ENCODE measurements around the gene MAGEB3. TPM values are rescaled to one million over a fixed set of nuclear protein-coding genes. Genes with fewer than 3 reads are reported as not detected.

MAGEB3 gene, protein sequence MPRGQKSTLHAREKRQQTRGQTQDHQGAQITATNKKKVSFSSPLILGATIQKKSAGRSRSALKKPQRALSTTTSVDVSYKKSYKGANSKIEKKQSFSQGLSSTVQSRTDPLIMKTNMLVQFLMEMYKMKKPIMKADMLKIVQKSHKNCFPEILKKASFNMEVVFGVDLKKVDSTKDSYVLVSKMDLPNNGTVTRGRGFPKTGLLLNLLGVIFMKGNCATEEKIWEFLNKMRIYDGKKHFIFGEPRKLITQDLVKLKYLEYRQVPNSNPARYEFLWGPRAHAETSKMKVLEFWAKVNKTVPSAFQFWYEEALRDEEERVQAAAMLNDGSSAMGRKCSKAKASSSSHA
- total RNA-seq (2014; rRNA removed; shearing (Covaris generic)) (not detected in 2 replicates), total RNA-seq (2022) (not detected in 2 replicates), Bru-seq, nascent RNA (not detected), BruChase-seq, experiment 1, labeled RNA remaining after a 6-hour chase (not detected), BruChase-seq, experiment 2, labeled RNA remaining after a 2-hour chase (not detected)
- long read RNA-seq = 0 reads

DNA sequence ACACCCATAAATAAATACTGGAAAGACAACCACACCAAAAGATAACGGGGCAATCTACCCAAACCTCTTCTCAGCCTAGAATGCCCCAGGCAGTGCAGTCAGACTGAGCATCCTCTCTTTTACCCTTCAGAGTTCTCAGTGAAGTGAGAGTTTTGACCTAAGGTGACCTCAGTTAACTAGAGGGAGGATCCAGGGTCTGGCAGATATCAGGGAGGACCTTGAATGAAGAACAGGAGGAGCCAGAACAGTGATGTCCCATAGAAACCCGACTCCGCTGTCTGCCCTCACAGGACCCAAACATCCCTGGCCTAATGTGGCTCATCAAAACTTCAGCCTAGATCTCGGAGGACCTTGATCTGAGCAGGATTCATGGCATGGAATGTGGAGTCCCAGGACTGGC is at the start of gene MAGEB3:
Gene MAGEB3, plus strand, starts transcription at position 263 of the 400 bp plus-strand sequence. CDS start 5,268 bp downstream, outside the sequence.
- no peaks in the 10 kb centered on the region for H4K20me1 ChIP-seq (ENCODE audit: insufficient read depth, low read length)
- H3K36me3 ChIP-seq (ENCODE audit: insufficient read depth, low read length) = no peaks in the 10 kb centered on the region
- H3K4me3 ChIP-seq (ENCODE audit: low read depth, low read length, poor library complexity, severe bottlenecking) = no peak within 1 kb of the TSS
- BruUV-seq (replicated peaks) = no TSS peak
- no peak within 1 kb of the TSS for H3K4me2 ChIP-seq (ENCODE audit: low read length)
- no peak within 1 kb of the TSS for H3K27ac ChIP-seq (ENCODE audit: low read depth, low read length, poor library complexity, severe bottlenecking)
- CTCF ChIA-PET (ENCODE audit: unreplicated experiment) = no interaction called here
- POLR2A ChIA-PET = no interaction called here
- H2AFZ ChIP-seq (ENCODE audit: low read length) = no peak within 1 kb of the TSS
- H3K9me3 ChIP-seq (ENCODE audit: low read length) = no peaks in the 10 kb centered on the region
- H3K79me2 ChIP-seq (ENCODE audit: insufficient read depth, low read depth, low read length) = no peaks in the 10 kb centered on the region
- no peaks in the 10 kb centered on the region for H3K4me1 ChIP-seq (ENCODE audit: insufficient read depth, low read length, poor library complexity, severe bottlenecking)
- TF ChIP-seq, protein P1, sequence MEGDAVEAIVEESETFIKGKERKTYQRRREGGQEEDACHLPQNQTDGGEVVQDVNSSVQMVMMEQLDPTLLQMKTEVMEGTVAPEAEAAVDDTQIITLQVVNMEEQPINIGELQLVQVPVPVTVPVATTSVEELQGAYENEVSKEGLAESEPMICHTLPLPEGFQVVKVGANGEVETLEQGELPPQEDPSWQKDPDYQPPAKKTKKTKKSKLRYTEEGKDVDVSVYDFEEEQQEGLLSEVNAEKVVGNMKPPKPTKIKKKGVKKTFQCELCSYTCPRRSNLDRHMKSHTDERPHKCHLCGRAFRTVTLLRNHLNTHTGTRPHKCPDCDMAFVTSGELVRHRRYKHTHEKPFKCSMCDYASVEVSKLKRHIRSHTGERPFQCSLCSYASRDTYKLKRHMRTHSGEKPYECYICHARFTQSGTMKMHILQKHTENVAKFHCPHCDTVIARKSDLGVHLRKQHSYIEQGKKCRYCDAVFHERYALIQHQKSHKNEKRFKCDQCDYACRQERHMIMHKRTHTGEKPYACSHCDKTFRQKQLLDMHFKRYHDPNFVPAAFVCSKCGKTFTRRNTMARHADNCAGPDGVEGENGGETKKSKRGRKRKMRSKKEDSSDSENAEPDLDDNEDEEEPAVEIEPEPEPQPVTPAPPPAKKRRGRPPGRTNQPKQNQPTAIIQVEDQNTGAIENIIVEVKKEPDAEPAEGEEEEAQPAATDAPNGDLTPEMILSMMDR (conservative IDR thresholded peaks at IDR 0.05; ENCODE audit: low read length) = no peak
- TF ChIP-seq EZH2phosphoT487 (IDR thresholded peaks at IDR 0.05; ENCODE audit: borderline replicate concordance, low read depth, low read length) = no peak
- intact Hi-C loops (cut with micrococcal nuclease; ENCODE audit: unreplicated experiment) = no loop called here
- H3K9me2 ChIP-seq (ENCODE audit: insufficient read depth, low read length) = no peaks in the 10 kb centered on the region
- no peak for DNase-seq (ENCODE audit: low spot score)

DNA sequence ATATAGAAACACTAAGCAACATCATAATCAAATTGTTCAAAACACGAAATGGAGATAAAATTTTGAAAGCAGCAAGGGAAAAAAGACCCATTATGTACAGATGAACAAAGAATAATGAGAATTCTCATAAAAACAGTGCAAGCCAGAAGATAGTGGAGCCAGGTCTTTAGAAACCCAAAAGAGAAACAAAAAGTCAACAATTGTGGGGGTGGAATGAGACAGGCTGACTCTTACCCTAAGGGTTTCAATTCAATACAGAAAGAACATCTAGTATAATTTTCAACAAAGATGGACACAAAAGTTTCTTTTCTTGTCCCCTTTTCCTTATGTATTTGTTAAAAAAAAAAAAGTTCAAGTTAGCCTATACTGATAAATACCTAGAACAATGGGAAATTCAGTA is 49.1 kb upstream of the MAGEB3 start:
- H3K79me2 ChIP-seq (ENCODE audit: insufficient read depth, low read depth, low read length) = no peaks in the 10 kb centered on the region
- H4K20me1 ChIP-seq (ENCODE audit: insufficient read depth, low read length) = no peaks in the 10 kb centered on the region
- no peaks in the 10 kb centered on the region for H3K9me2 ChIP-seq (ENCODE audit: insufficient read depth, low read length)
- H3K4me3 ChIP-seq (ENCODE audit: low read depth, low read length, poor library complexity, severe bottlenecking) = no peak overlapping the region
- no peak overlapping the region for H3K27ac ChIP-seq (ENCODE audit: low read depth, low read length, poor library complexity, severe bottlenecking)
- H2AFZ ChIP-seq (ENCODE audit: low read length) = no peak overlapping the region
- intact Hi-C loops (cut with micrococcal nuclease; ENCODE audit: unreplicated experiment) = no loop called here
- ChIA-PET CTCF (ENCODE audit: unreplicated experiment) (no interaction called here), POLR2A (no interaction called here)
- H3K4me1 ChIP-seq (ENCODE audit: insufficient read depth, low read length, poor library complexity, severe bottlenecking) = no peaks in the 10 kb centered on the region
- DNase-seq (ENCODE audit: low spot score) = no peak
- no peaks in the 10 kb centered on the region for H3K36me3 ChIP-seq (ENCODE audit: insufficient read depth, low read length)
- TF ChIP-seq, protein P1 (conservative IDR thresholded peaks at IDR 0.05; ENCODE audit: low read length) = no peak
- TF ChIP-seq EZH2phosphoT487 (IDR thresholded peaks at IDR 0.05; ENCODE audit: borderline replicate concordance, low read depth, low read length) = no peak
- H3K4me2 ChIP-seq (ENCODE audit: low read length) = no peak overlapping the region
- BruUV-seq (replicated peaks) = no TSS peak
- H3K9me3 ChIP-seq (ENCODE audit: low read length) = no peaks in the 10 kb centered on the region

DNA sequence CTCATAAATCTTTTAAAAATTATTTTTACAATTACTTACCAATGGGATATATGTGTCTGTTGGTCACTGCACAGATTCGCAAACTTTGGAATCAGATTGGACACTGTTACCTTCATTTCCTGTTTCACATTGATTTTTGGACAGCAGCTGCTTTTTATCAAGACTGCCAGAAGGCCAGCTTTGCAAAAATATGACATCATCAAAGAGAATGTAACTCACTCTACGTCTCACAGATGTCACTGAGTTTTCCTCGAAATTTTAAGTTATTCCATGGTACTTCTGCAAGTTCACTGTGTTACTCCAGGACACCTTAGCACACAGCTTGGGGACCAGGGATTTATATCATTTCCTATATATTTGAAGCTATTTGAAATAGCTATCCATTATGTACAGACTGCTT is 46.9 kb upstream of the MAGEB3 start:
- H3K9me3 ChIP-seq (ENCODE audit: low read length) = no peaks in the 10 kb centered on the region
- H3K4me2 ChIP-seq (ENCODE audit: low read length) = no peak overlapping the region
- no peak for DNase-seq (ENCODE audit: low spot score)
- ChIA-PET POLR2A (no interaction called here), CTCF (ENCODE audit: unreplicated experiment) (no interaction called here)
- no peaks in the 10 kb centered on the region for H3K36me3 ChIP-seq (ENCODE audit: insufficient read depth, low read length)
- no peak overlapping the region for H3K4me3 ChIP-seq (ENCODE audit: low read depth, low read length, poor library complexity, severe bottlenecking)
- TF ChIP-seq, protein P1 (conservative IDR thresholded peaks at IDR 0.05; ENCODE audit: low read length) = no peak
- no peak for TF ChIP-seq EZH2phosphoT487 (IDR thresholded peaks at IDR 0.05; ENCODE audit: borderline replicate concordance, low read depth, low read length)
- no peaks in the 10 kb centered on the region for H3K79me2 ChIP-seq (ENCODE audit: insufficient read depth, low read depth, low read length)
- no peak overlapping the region for H2AFZ ChIP-seq (ENCODE audit: low read length)
- no peaks in the 10 kb centered on the region for H4K20me1 ChIP-seq (ENCODE audit: insufficient read depth, low read length)
- no peaks in the 10 kb centered on the region for H3K4me1 ChIP-seq (ENCODE audit: insufficient read depth, low read length, poor library complexity, severe bottlenecking)
- intact Hi-C loops (cut with micrococcal nuclease; ENCODE audit: unreplicated experiment) = no loop called here
- H3K27ac ChIP-seq (ENCODE audit: low read depth, low read length, poor library complexity, severe bottlenecking) = no peak overlapping the region
- no peaks in the 10 kb centered on the region for H3K9me2 ChIP-seq (ENCODE audit: insufficient read depth, low read length)
- no TSS peak for BruUV-seq (replicated peaks)
